Endodermal cell (in vitro differentiated cells): ENCODE measurements around the gene PAWR. TPM values are rescaled to one million over a fixed set of nuclear protein-coding genes. Genes with fewer than 3 reads are reported as not detected.

Source experiments
- DNase-seq: peaks from one replicate; pipeline ENCODE4 v3.0.0-alpha.2; 2017
- H3K27ac ChIP-seq: 2 replicates; pipeline ENCODE4 v1.5.1; 2013; ENCODE audit warnings: mild to moderate bottlenecking, low read depth, low read length, moderate library complexity
- H3K27me3 ChIP-seq: 2 replicates; pipeline ENCODE4 v1.6.1; 2013; ENCODE audit warnings: mild to moderate bottlenecking, low read length, moderate library complexity; ENCODE audit not compliant: insufficient read depth, control insufficient read depth, poor library complexity, severe bottlenecking
- H3K36me3 ChIP-seq: 2 replicates; pipeline ENCODE4 v1.7.0; 2013; ENCODE audit warnings: mild to moderate bottlenecking, low read length, moderate library complexity; ENCODE audit not compliant: control insufficient read depth, insufficient read depth
- H3K4me1 ChIP-seq: one replicate; pipeline ENCODE4 v1.7.0; 2013; ENCODE audit warnings: low read length; ENCODE audit not compliant: control insufficient read depth, insufficient read depth
- H3K4me3 ChIP-seq: 2 replicates; pipeline ENCODE4 v1.5.1; 2013; ENCODE audit warnings: mild to moderate bottlenecking, low read length, moderate library complexity
- H3K9ac ChIP-seq: 2 replicates; pipeline ENCODE4 v1.6.1; 2013; ENCODE audit warnings: mild to moderate bottlenecking, low read length, moderate library complexity; ENCODE audit not compliant: poor library complexity, severe bottlenecking; ENCODE audit errors: extremely low read depth
- H3K9me3 ChIP-seq: 2 replicates; pipeline ENCODE4 v1.6.1; 2013; ENCODE audit warnings: mild to moderate bottlenecking, low read length, moderate library complexity; ENCODE audit not compliant: control insufficient read depth
- H3K27ac Mint-ChIP-seq: 2 replicates; pipeline ENCODE4 v1.8.0; 2020; ENCODE audit warnings: mixed read lengths
- H3K27me3 Mint-ChIP-seq: 2 replicates; pipeline ENCODE4 v1.8.0; 2021; ENCODE audit warnings: mild to moderate bottlenecking, mixed read lengths; ENCODE audit not compliant: insufficient read depth
- H3K36me3 Mint-ChIP-seq: 2 replicates; pipeline ENCODE4 v1.8.0; 2020; ENCODE audit warnings: low read depth, mixed read lengths
- H3K4me1 Mint-ChIP-seq: 2 replicates; pipeline ENCODE4 v1.8.0; 2020; ENCODE audit warnings: mixed read lengths
- H3K4me3 Mint-ChIP-seq: 2 replicates; pipeline ENCODE4 v1.8.0; 2020; ENCODE audit warnings: mild to moderate bottlenecking, moderate library complexity, mixed read lengths
- H3K9me3 Mint-ChIP-seq: 2 replicates; pipeline ENCODE4 v1.8.0; 2020; ENCODE audit warnings: mild to moderate bottlenecking, mixed read lengths
- CTCF ChIP-seq: fragments of 200-600 bp; sonication (generic); conservative IDR thresholded peaks from 2 replicates; pipeline ENCODE4 v1.5.0; 2021; ENCODE audit warnings: antibody characterized with exemption, mild to moderate bottlenecking
- WGBS, 2 experiments: methylation state at CpG; one replicate each; pipeline versions ENCODE4 v1.1.5 to v1.1.7; 2013; ENCODE audit warnings: missing lambda C conversion rate in 2 of 2, mixed read lengths in 1 of 2; ENCODE audit not compliant: insufficient coverage in 1 of 2, insufficient read length in 1 of 2; 5-methylcytosine and 5-hydroxymethylcytosine counted together
- total RNA-seq, 2 donors: library from RNA; stranded (reverse); fragmentation: NEBNext Ultra II Directional in 1 of 2; extraction: Animal tissue kit (Norgen Biotek cat#: 25700) in 1 of 2; gene quantifications; 2 replicates in 1 of 2; 3 replicates in 1 of 2; pipeline ENCODE4 v1.2.1, GENCODE V29; 2021

PAWR gene
- total RNA-seq, 2 donors from 2014 or later: 128 to 147 TPM

- Histone ChIP-seq H3K9ac (no peak overlapping the region), H3K27ac (no peak overlapping the region), H3K36me3 (peaks cover 34% of the 10 kb centered on the region), H3K4me3 (no peak overlapping the region), H3K4me1 (peaks cover 3% of the 10 kb centered on the region), H3K27me3 (no peaks in the 10 kb centered on the region), H3K9me3 (no peaks in the 10 kb centered on the region)
- peaks cover 32% of the 10 kb centered on the region for H3K36me3 Mint-ChIP-seq
- no peak for DNase-seq
- WGBS, 2 experiments: 64 to 67% methylated on average over 3 of the region's 3 CpGs
- no peak for TF ChIP-seq CTCF
- H3K4me3 Mint-ChIP-seq: no peak overlapping the region
- H3K4me1 Mint-ChIP-seq: peaks cover 13% of the 10 kb centered on the region
- no peaks in the 10 kb centered on the region for H3K9me3 Mint-ChIP-seq
- H3K27ac Mint-ChIP-seq: no peak overlapping the region
- no peaks in the 10 kb centered on the region for H3K27me3 Mint-ChIP-seq
Observed at GRCh38 chr12:79592865-79593264, 97.9 kb downstream of the PAWR start.

GRCh38 chr12:79591988-79592387 is 98.8 kb downstream of the PAWR start:
- Mint-ChIP-seq H3K4me3 (no peak overlapping the region), H3K27ac (no peak overlapping the region), H3K4me1 (peaks cover 7% of the 10 kb centered on the region), H3K27me3 (no peaks in the 10 kb centered on the region), H3K9me3 (no peaks in the 10 kb centered on the region), H3K36me3 (peaks cover 33% of the 10 kb centered on the region)
- Histone ChIP-seq H3K9ac (no peak overlapping the region), H3K27ac (no peak overlapping the region), H3K4me1 (peaks cover 3% of the 10 kb centered on the region), H3K27me3 (no peaks in the 10 kb centered on the region), H3K9me3 (no peaks in the 10 kb centered on the region), H3K36me3 (peaks cover 40% of the 10 kb centered on the region), H3K4me3 (no peak overlapping the region)
- no peak for TF ChIP-seq CTCF
- WGBS, 2 experiments: no CpG with 5 or more reads among the region's 1 CpG
- no peak for DNase-seq

GRCh38 chr12:79590751-79591150 is 100.0 kb downstream of the PAWR start:
- Mint-ChIP-seq H3K9me3 (no peaks in the 10 kb centered on the region), H3K4me3 (no peak overlapping the region), H3K27me3 (no peaks in the 10 kb centered on the region), H3K36me3 (peaks cover 32% of the 10 kb centered on the region), H3K4me1 (peaks cover 2% of the 10 kb centered on the region), H3K27ac (no peak overlapping the region)
- H3K27ac ChIP-seq: no peak overlapping the region
- H3K4me1 ChIP-seq: no peaks in the 10 kb centered on the region
- H3K27me3 ChIP-seq: no peaks in the 10 kb centered on the region
- no peaks in the 10 kb centered on the region for H3K9me3 ChIP-seq
- WGBS, 2 experiments: 93 to 96% methylated on average over 2 of the region's 2 CpGs
- DNase-seq: no peak
- H3K9ac ChIP-seq: no peak overlapping the region
- TF ChIP-seq CTCF: no peak
- peaks cover 50% of the 10 kb centered on the region for H3K36me3 ChIP-seq
- H3K4me3 ChIP-seq: no peak overlapping the region
